H9 (cell line): ENCODE measurements around the gene IQSEC1. TPM values are rescaled to one million over a fixed set of nuclear protein-coding genes. Genes with fewer than 3 reads are reported as not detected.

Experiments
- DNase-seq: peaks from one replicate; pipeline ENCODE4 v3.0.0-alpha.2; 2017
- H2AFZ ChIP-seq: one replicate; pipeline ENCODE4 v1.6.1; 2013; ENCODE audit warnings: mild to moderate bottlenecking, low read length, control low read depth, moderate library complexity
- H2AK5ac ChIP-seq: 2 replicates; pipeline ENCODE4 v1.6.1; 2013; ENCODE audit warnings: low read length, control low read depth, mixed read lengths; ENCODE audit not compliant: insufficient read length
- H2BK120ac ChIP-seq: one replicate; pipeline ENCODE4 v1.6.1; 2013; ENCODE audit warnings: low read depth, mild to moderate bottlenecking, low read length, control low read depth, inconsistent platforms; ENCODE audit not compliant: poor library complexity, severe bottlenecking
- H2BK12ac ChIP-seq: 2 replicates; pipeline ENCODE4 v1.6.1; 2013; ENCODE audit warnings: low read length, control low read depth, mixed read lengths, low read depth; ENCODE audit not compliant: insufficient read length
- H2BK15ac ChIP-seq: 2 replicates; pipeline ENCODE4 v1.6.1; 2013; ENCODE audit warnings: low read depth, low read length, control low read depth
- H2BK20ac ChIP-seq: one replicate; pipeline ENCODE4 v1.6.1; 2013; ENCODE audit warnings: low read depth, mild to moderate bottlenecking, low read length, control low read depth, inconsistent platforms; ENCODE audit not compliant: poor library complexity, severe bottlenecking
- H2BK5ac ChIP-seq: 2 replicates; pipeline ENCODE4 v1.6.1; 2013; ENCODE audit warnings: low read length, control low read depth, mixed read lengths; ENCODE audit not compliant: insufficient read length
- H3K14ac ChIP-seq: 2 replicates; pipeline ENCODE4 v1.6.1; 2013; ENCODE audit warnings: low read length, control low read depth; ENCODE audit not compliant: insufficient read depth
- H3K18ac ChIP-seq: 2 replicates; pipeline ENCODE4 v1.6.1; 2013; ENCODE audit warnings: low read depth, mild to moderate bottlenecking, mixed read lengths, low read length, control low read depth; ENCODE audit not compliant: insufficient read length
- H3K23ac ChIP-seq: 2 replicates; pipeline ENCODE4 v1.6.1; 2013; ENCODE audit warnings: low read length, control low read depth, mixed read lengths, low read depth; ENCODE audit not compliant: insufficient read length
- H3K23me2 ChIP-seq: 2 replicates; pipeline ENCODE4 v1.6.1; 2013; ENCODE audit warnings: low read depth, mild to moderate bottlenecking, mixed read lengths, low read length, control low read depth; ENCODE audit not compliant: insufficient read length, poor library complexity, severe bottlenecking
- H3K27ac ChIP-seq: 2 replicates; pipeline ENCODE4 v1.5.1; 2013; ENCODE audit warnings: low read length, control low read depth, mixed read lengths, low read depth; ENCODE audit not compliant: insufficient read length
- H3K27me3 ChIP-seq: 2 replicates; pipeline ENCODE4 v1.6.1; 2013; ENCODE audit warnings: low read length, control low read depth, inconsistent platforms; ENCODE audit not compliant: insufficient read depth
- H3K4ac ChIP-seq: 2 replicates; pipeline ENCODE4 v1.6.1; 2013; ENCODE audit warnings: low read depth, mild to moderate bottlenecking, control low read depth, inconsistent platforms, low read length, moderate library complexity
- H3K4me1 ChIP-seq: 2 replicates; pipeline ENCODE4 v1.6.1; 2013; ENCODE audit warnings: low read length, control low read depth, inconsistent platforms; ENCODE audit not compliant: insufficient read depth
- H3K4me2 ChIP-seq: 2 replicates; pipeline ENCODE4 v1.6.1; 2013; ENCODE audit warnings: low read length, control low read depth, mixed read lengths; ENCODE audit not compliant: insufficient read length, insufficient read depth
- H3K56ac ChIP-seq: 2 replicates; pipeline ENCODE4 v1.6.1; 2013; ENCODE audit warnings: low read depth, mild to moderate bottlenecking, mixed read lengths, low read length, control low read depth; ENCODE audit not compliant: insufficient read length
- H3K79me1 ChIP-seq: 2 replicates; pipeline ENCODE4 v1.6.1; 2013; ENCODE audit warnings: low read depth, mild to moderate bottlenecking, moderate library complexity, low read length, control low read depth, inconsistent platforms; ENCODE audit not compliant: insufficient read depth, poor library complexity, severe bottlenecking
- H3K79me2 ChIP-seq: 2 replicates; pipeline ENCODE4 v1.6.1; 2013; ENCODE audit warnings: low read length, control low read depth, inconsistent platforms; ENCODE audit not compliant: insufficient read depth
- H3K9ac ChIP-seq: 2 replicates; pipeline ENCODE4 v1.6.1; 2013; ENCODE audit warnings: low read length, control low read depth, mixed read lengths; ENCODE audit not compliant: insufficient read length; ENCODE audit errors: extremely low read depth
- H3K9me3 ChIP-seq: one replicate; pipeline ENCODE4 v1.6.1; 2013; ENCODE audit warnings: low read depth, low read length, inconsistent platforms; ENCODE audit not compliant: control insufficient read depth
- H3T11ph ChIP-seq: one replicate; pipeline ENCODE4 v1.6.1; 2013; ENCODE audit warnings: mild to moderate bottlenecking, low read length, control low read depth, inconsistent platforms
- H4K20me1 ChIP-seq: one replicate; pipeline ENCODE4 v1.6.1; 2013; ENCODE audit not compliant: control insufficient read depth, insufficient read length, insufficient read depth
- H4K5ac ChIP-seq: 2 replicates; pipeline ENCODE4 v1.6.1; 2013; ENCODE audit warnings: low read depth, mild to moderate bottlenecking, mixed read lengths, low read length, control low read depth; ENCODE audit not compliant: insufficient read length
- H4K8ac ChIP-seq: replicated peaks from 2 replicates; pipeline ENCODE4 v1.6.1; 2013; ENCODE audit warnings: low read length, control low read depth, mixed read lengths, low read depth; ENCODE audit not compliant: insufficient read length
- H4K91ac ChIP-seq: 2 replicates; pipeline ENCODE4 v1.6.1; 2013; ENCODE audit warnings: low read depth, mild to moderate bottlenecking, moderate library complexity, mixed read lengths, low read length, control low read depth; ENCODE audit not compliant: insufficient read length
- H3K27ac Mint-ChIP-seq, 3 experiments: 2 replicates in 2 of 3; 3 replicates in 1 of 3; pipeline ENCODE4 v1.8.0; 2020 to 2021; ENCODE audit warnings: mixed read lengths in 3 of 3, mild to moderate bottlenecking in 1 of 3, moderate library complexity in 1 of 3
- H3K27me3 Mint-ChIP-seq: 2 replicates; pipeline ENCODE4 v1.8.0; 2021; ENCODE audit warnings: low read depth, mild to moderate bottlenecking, moderate library complexity, mixed read lengths
- H3K36me3 Mint-ChIP-seq, 3 experiments: 2 replicates in 2 of 3; 3 replicates in 1 of 3; pipeline ENCODE4 v1.8.0; 2020 to 2021; ENCODE audit warnings: low read depth in 3 of 3, mixed read lengths in 3 of 3; ENCODE audit not compliant: insufficient read depth in 1 of 3
- H3K4me1 Mint-ChIP-seq, 2 experiments: 2 replicates each; pipeline ENCODE4 v1.8.0; 2020; ENCODE audit warnings: mixed read lengths in 2 of 2
- H3K4me3 Mint-ChIP-seq, 2 experiments: 2 replicates in 1 of 2; 3 replicates in 1 of 2; pipeline ENCODE4 v1.8.0; 2020 to 2021; ENCODE audit warnings: mild to moderate bottlenecking in 2 of 2, mixed read lengths in 2 of 2, moderate library complexity in 1 of 2
- H3K9me3 Mint-ChIP-seq, 2 experiments: 2 replicates in 1 of 2; 3 replicates in 1 of 2; pipeline ENCODE4 v1.8.0; 2020; ENCODE audit warnings: mild to moderate bottlenecking in 2 of 2, mixed read lengths in 2 of 2, moderate library complexity in 1 of 2
- CTCF ChIP-seq: fragments of 200-600 bp; sonication (generic); conservative IDR thresholded peaks from 3 replicates; pipeline ENCODE4 v1.8.0; 2021; ENCODE audit warnings: antibody characterized with exemption, mild to moderate bottlenecking
- WGBS: extraction: QIAGEN DNeasy Blood & Tissue Kit; methylation state at CpG from one replicate; pipeline ENCODE4 v1.1.7; 2013; ENCODE audit warnings: missing lambda C conversion rate, low lambda C conversion rate, mixed read lengths; ENCODE audit not compliant: insufficient read length; ENCODE audit errors: extremely low coverage; 5-methylcytosine and 5-hydroxymethylcytosine counted together
- total RNA-seq: library from RNA; stranded (reverse); gene quantifications from 2 replicates; pipeline ENCODE4 v1.2.1, GENCODE V29; 2021

The IQSEC1 gene
- total RNA-seq, 1 experiment from 2014 or later = 19.1 TPM

DNA sequence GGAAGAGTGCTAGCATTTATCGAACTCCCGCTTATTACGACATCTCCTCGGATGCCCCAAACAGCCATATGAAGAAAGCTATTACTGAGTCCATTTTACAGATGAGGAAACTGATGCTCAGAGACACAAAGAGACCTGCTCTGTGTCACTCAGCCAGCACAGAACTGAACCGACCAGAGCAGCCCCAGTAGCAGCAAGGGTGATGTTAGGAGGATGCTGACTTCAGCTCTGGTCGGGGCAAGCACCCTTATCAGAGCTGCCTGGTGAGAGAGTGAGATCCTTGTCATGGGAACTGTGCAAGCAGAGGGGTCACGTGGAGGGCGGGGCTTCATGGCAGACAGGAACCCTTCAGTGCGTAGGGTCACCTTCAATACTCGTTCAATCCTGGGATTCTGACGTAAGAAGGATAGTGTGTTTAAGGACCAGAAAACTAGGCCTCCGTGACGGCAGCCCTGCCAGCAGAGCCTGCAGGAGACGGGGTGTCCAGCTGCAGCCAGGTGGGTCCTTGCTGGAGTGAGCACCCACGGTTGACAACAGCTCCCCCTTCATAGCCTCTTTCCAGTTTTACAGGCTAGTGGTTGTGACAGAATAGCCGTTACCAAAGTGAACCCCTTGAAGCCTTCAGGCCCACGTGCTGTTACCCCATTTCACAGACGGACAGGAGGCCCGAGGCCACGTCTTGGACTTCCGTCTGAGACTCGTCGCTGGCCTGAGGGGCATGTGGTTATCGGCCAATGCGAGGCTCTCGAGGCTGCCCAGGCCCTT, 12.0 kb upstream of the IQSEC1 start:
- no peak overlapping the region for H4K91ac ChIP-seq
- H4K20me1 ChIP-seq = no peaks in the 10 kb centered on the region
- no peak overlapping the region for H2BK5ac ChIP-seq
- no peak for TF ChIP-seq CTCF
- no peak overlapping the region for H3T11ph ChIP-seq
- WGBS = no CpG with 5 or more reads among the region's 26 CpGs
- H3K27ac ChIP-seq = no peak overlapping the region
- no peak overlapping the region for H2AK5ac ChIP-seq
- H3K79me2 ChIP-seq = no peaks in the 10 kb centered on the region
- no peak overlapping the region for H2BK120ac ChIP-seq
- Mint-ChIP-seq H3K4me3 (no peak overlapping the region), H3K27ac (no peak overlapping the region), H3K36me3 (no peaks in the 10 kb centered on the region), H3K27me3 (peaks cover 4% of the 10 kb centered on the region), H3K9me3 (no peaks in the 10 kb centered on the region), H3K4me1 (peaks cover 1 to 9% of the 10 kb centered on the region in 2 experiments; a peak in 3 of 4 replicates)
- no peak overlapping the region for H4K8ac ChIP-seq
- no peaks in the 10 kb centered on the region for H3K9me3 ChIP-seq
- H4K5ac ChIP-seq = no peak overlapping the region
- no peak overlapping the region for H2AFZ ChIP-seq
- no peak overlapping the region for H2BK12ac ChIP-seq
- no peaks in the 10 kb centered on the region for H3K79me1 ChIP-seq
- H3K14ac ChIP-seq = no peak overlapping the region
- H2BK20ac ChIP-seq = no peak overlapping the region
- H3K56ac ChIP-seq = no peak overlapping the region
- H3K9ac ChIP-seq = no peak overlapping the region
- H3K23ac ChIP-seq = no peak overlapping the region
- H3K27me3 ChIP-seq = no peaks in the 10 kb centered on the region
- no peak overlapping the region for H3K18ac ChIP-seq
- no peak overlapping the region for H3K4ac ChIP-seq
- no peak for DNase-seq
- no peaks in the 10 kb centered on the region for H3K23me2 ChIP-seq
- H3K4me2 ChIP-seq = no peak overlapping the region
- H3K4me1 ChIP-seq = no peaks in the 10 kb centered on the region
- H2BK15ac ChIP-seq = no peak overlapping the region
